ENCODE measurements around the gene KLRD1.

DNA sequence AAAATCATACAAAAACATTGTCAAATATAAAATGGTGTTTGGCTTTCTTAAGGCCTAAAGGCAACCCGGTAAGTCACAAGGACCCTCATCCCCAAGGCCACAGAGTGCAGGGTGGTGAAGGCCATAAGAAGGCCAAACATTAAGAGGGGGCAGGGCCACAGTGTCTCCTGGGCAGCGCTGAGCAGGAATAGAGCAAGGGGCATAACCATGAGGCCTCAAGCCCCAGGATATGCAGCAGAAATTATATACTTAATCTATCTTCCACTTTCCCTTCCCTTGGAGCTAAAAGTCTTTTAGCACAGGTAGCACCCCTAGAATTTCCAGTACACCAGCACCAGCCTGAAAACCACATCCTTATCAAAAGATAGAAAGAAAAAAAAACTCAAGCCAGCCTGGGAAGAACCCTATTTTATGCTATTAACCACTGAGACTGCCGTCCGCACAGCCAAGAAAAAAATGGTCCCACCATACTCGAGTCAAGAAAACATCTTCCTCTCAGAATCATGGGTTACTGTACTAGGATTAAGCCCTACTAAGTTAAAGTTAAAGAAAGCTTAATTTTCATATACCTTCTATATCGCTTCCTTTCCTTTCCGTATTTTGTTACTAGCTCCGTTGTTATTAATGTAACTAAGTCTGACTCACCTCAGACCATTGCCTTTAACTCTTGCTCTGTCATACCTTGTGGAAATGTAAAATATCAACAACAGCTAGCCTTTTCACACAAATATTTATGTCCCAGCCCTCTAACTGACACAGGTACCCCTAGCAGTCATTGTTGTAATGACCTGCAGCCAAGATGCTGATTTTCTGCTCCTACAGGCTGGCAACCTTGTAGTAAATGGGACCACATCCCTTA, 62.1 kb downstream of the KLRD1 start:
- TF ChIP-seq, protein P1, sequence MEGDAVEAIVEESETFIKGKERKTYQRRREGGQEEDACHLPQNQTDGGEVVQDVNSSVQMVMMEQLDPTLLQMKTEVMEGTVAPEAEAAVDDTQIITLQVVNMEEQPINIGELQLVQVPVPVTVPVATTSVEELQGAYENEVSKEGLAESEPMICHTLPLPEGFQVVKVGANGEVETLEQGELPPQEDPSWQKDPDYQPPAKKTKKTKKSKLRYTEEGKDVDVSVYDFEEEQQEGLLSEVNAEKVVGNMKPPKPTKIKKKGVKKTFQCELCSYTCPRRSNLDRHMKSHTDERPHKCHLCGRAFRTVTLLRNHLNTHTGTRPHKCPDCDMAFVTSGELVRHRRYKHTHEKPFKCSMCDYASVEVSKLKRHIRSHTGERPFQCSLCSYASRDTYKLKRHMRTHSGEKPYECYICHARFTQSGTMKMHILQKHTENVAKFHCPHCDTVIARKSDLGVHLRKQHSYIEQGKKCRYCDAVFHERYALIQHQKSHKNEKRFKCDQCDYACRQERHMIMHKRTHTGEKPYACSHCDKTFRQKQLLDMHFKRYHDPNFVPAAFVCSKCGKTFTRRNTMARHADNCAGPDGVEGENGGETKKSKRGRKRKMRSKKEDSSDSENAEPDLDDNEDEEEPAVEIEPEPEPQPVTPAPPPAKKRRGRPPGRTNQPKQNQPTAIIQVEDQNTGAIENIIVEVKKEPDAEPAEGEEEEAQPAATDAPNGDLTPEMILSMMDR (conservative IDR thresholded peaks at IDR 0.05; ENCODE audit: low read depth in 2 of 2): no peak
- no peak for TF ChIP-seq JUNB (IDR thresholded peaks at IDR 0.05; ENCODE audit: unreplicated experiment)
- TF ChIP-seq POLR2AphosphoS5 (IDR thresholded peaks at IDR 0.05; ENCODE audit: low read depth): no peak
- no peak for TF ChIP-seq EZH2 (IDR thresholded peaks at IDR 0.05; ENCODE audit: low read depth, unreplicated experiment)
- TF ChIP-seq, protein P2, sequence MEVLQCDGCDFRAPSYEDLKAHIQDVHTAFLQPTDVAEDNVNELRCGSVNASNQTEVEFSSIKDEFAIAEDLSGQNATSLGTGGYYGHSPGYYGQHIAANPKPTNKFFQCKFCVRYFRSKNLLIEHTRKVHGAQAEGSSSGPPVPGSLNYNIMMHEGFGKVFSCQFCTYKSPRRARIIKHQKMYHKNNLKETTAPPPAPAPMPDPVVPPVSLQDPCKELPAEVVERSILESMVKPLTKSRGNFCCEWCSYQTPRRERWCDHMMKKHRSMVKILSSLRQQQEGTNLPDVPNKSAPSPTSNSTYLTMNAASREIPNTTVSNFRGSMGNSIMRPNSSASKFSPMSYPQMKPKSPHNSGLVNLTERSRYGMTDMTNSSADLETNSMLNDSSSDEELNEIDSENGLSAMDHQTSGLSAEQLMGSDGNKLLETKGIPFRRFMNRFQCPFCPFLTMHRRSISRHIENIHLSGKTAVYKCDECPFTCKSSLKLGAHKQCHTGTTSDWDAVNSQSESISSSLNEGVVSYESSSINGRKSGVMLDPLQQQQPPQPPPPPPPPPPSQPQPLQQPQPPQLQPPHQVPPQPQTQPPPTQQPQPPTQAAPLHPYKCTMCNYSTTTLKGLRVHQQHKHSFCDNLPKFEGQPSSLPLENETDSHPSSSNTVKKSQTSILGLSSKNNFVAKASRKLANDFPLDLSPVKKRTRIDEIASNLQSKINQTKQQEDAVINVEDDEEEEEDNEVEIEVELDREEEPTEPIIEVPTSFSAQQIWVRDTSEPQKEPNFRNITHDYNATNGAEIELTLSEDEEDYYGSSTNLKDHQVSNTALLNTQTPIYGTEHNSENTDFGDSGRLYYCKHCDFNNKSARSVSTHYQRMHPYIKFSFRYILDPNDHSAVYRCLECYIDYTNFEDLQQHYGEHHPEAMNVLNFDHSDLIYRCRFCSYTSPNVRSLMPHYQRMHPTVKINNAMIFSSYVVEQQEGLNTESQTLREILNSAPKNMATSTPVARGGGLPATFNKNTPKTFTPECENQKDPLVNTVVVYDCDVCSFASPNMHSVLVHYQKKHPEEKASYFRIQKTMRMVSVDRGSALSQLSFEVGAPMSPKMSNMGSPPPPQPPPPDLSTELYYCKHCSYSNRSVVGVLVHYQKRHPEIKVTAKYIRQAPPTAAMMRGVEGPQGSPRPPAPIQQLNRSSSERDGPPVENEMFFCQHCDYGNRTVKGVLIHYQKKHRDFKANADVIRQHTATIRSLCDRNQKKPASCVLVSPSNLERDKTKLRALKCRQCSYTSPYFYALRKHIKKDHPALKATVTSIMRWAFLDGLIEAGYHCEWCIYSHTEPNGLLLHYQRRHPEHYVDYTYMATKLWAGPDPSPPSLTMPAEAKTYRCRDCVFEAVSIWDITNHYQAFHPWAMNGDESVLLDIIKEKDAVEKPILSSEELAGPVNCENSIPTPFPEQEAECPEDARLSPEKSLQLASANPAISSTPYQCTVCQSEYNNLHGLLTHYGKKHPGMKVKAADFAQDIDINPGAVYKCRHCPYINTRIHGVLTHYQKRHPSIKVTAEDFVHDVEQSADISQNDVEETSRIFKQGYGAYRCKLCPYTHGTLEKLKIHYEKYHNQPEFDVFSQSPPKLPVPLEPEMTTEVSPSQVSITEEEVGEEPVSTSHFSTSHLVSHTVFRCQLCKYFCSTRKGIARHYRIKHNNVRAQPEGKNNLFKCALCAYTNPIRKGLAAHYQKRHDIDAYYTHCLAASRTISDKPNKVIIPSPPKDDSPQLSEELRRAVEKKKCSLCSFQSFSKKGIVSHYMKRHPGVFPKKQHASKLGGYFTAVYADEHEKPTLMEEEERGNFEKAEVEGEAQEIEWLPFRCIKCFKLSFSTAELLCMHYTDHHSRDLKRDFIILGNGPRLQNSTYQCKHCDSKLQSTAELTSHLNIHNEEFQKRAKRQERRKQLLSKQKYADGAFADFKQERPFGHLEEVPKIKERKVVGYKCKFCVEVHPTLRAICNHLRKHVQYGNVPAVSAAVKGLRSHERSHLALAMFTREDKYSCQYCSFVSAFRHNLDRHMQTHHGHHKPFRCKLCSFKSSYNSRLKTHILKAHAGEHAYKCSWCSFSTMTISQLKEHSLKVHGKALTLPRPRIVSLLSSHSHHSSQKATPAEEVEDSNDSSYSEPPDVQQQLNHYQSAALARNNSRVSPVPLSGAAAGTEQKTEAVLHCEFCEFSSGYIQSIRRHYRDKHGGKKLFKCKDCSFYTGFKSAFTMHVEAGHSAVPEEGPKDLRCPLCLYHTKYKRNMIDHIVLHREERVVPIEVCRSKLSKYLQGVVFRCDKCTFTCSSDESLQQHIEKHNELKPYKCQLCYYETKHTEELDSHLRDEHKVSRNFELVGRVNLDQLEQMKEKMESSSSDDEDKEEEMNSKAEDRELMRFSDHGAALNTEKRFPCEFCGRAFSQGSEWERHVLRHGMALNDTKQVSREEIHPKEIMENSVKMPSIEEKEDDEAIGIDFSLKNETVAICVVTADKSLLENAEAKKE (CRISPR knock-in tag; IDR thresholded peaks at IDR 0.05): no peak
- TF ChIP-seq, protein P3, sequence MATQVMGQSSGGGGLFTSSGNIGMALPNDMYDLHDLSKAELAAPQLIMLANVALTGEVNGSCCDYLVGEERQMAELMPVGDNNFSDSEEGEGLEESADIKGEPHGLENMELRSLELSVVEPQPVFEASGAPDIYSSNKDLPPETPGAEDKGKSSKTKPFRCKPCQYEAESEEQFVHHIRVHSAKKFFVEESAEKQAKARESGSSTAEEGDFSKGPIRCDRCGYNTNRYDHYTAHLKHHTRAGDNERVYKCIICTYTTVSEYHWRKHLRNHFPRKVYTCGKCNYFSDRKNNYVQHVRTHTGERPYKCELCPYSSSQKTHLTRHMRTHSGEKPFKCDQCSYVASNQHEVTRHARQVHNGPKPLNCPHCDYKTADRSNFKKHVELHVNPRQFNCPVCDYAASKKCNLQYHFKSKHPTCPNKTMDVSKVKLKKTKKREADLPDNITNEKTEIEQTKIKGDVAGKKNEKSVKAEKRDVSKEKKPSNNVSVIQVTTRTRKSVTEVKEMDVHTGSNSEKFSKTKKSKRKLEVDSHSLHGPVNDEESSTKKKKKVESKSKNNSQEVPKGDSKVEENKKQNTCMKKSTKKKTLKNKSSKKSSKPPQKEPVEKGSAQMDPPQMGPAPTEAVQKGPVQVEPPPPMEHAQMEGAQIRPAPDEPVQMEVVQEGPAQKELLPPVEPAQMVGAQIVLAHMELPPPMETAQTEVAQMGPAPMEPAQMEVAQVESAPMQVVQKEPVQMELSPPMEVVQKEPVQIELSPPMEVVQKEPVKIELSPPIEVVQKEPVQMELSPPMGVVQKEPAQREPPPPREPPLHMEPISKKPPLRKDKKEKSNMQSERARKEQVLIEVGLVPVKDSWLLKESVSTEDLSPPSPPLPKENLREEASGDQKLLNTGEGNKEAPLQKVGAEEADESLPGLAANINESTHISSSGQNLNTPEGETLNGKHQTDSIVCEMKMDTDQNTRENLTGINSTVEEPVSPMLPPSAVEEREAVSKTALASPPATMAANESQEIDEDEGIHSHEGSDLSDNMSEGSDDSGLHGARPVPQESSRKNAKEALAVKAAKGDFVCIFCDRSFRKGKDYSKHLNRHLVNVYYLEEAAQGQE (IDR thresholded peaks at IDR 0.05; ENCODE audit: unreplicated experiment): no peak
- no peak for TF ChIP-seq EZH2phosphoT487 (IDR thresholded peaks at IDR 0.05; ENCODE audit: unreplicated experiment)
- TF ChIP-seq CREB1 (CRISPR knock-in tag; IDR thresholded peaks at IDR 0.05; ENCODE audit: low read depth): no peak
- TF ChIP-seq ZNF331 (CRISPR knock-in tag; IDR thresholded peaks at IDR 0.05; ENCODE audit: low read depth): no peak
